T-helper 1 cell treated with Interleukin-12 subunit alpha and Interleukin-12 subunit beta and Interleukin-4 antibody, amounts not matched to agents 30 ng/mL and 1 ng/mL, for 36 hours (primary cell): ENCODE results near the gene SYN1. TPM values are rescaled to one million over a fixed set of nuclear protein-coding genes. Genes with fewer than 3 reads are reported as not detected.

Source experiments
- intact Hi-C: fragments of 100-400 bp; cut with micrococcal nuclease; formaldehyde crosslinking; loops from one replicate; pipeline ENCODE4 v1.15.1; 2024
- total RNA-seq: library from RNA; stranded (reverse); gene quantifications from 2 replicates; pipeline ENCODE4 v1.2.3, GENCODE V29; 2022

The SYN1 gene
- total RNA-seq, 1 donor from 2014 or later: 0.17 TPM

DNA sequence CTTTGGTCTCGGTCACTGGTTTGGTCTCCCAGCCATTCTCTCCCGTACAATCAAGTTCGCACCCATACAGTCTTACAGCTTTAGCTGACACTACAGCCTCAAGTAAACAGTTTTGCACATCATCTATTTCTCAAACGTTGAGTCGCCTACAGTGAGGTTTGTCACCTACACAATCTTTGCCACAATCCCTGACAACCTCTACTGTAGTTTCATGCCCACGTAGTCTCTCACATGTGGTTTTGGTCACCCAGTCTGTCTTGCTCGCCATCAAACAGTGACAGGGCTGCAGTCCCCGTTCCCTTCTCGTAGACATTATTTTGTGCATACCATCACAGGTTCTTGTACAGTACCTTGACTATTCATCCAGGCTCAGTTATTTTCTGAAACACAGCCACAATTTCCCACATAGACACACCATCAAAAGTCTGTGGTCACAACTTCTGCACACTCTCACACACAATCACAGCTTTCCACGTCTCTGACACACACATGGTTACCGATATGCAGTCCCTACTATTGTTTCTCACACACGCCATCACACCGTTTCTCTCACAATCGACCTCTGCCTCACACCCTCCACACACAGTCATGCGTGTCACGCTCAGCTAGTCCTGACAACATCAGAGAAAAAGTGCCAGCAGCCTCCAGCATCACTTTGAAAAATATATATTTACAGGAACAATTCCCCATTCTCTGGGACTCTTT lies 15.4 kb upstream of the SYN1 start:
- intact Hi-C loops: no loop called here

DNA sequence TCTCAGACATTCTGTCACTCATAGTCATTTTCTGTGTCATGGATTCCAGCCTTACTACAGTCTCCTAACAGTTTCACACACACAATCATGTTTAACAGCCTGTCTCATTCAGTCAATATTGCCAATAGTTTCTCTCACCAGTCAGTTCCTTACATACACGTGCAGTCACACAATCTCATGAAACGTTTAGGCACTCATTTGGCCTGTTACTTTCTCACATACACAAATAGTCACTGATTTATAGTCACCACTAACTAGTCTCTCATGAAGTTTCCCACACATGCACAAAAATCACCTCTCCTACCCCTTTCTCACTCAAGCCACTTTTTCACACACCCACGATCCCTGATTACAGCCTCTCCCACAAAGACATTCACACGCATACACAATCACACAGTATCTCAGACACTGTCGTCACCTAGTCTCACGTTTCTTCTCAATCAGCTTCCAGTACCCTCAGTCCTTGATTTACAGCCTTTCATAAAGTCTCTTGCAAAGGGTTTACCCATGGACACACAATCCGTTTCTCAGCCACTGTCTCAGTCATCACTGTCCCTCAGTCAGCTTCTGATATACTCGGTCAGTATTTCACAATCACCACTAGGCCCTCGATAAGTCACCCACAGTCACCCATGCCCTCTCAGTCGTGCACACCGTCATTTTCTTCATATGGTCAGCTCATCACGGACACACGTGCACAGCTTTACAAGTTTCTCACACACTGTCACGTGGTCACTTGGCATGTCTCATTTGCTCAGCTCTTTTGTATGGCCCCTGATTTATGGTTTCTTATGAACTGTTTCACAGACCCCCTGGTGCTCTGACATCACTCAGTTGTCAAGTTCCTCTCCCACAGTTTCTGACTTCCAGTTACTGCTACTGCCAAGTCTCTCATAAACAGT lies 14.3 kb upstream of the SYN1 start:
- intact Hi-C loops: no loop called here

DNA sequence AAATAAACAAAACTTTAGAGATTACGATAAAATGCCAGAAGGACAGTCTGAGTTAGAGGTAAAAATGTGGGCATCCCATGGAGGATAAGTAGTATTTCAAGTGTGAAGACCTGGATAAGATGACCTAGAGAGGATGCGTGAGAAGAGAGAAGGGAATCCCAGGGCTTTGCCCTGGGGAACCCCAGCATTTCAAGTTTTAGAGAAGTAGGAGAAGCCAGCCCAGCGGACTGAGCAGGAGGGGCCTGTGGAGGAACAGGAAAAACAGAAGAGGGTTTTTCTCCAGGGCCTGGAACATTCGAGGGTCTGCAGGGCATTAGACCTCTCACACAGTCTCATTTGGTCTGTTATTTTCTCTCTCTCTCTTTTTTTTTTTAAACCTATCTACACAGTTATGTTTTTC lies 13.0 kb upstream of the SYN1 start:
- intact Hi-C loops: no loop called here

DNA sequence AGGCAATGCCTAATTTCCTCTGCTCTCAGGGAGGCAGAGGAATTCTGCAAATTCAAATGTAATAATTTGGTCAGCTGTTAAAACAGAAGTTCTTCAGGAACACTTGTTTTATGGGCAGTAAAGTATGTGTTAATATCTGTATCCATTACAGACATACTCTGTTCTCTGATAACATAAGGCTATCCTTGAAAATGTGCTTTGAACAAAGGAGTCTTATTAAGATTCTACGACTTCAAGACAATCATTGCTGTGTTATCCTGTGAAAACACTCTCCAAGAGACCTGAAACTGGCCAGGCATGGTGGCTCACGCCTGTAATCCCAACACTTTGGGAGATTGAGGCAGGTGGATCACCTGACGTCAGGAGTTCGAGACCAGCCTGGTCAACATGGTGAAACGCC lies 12.0 kb upstream of the SYN1 start:
- intact Hi-C loops: no loop called here

DNA sequence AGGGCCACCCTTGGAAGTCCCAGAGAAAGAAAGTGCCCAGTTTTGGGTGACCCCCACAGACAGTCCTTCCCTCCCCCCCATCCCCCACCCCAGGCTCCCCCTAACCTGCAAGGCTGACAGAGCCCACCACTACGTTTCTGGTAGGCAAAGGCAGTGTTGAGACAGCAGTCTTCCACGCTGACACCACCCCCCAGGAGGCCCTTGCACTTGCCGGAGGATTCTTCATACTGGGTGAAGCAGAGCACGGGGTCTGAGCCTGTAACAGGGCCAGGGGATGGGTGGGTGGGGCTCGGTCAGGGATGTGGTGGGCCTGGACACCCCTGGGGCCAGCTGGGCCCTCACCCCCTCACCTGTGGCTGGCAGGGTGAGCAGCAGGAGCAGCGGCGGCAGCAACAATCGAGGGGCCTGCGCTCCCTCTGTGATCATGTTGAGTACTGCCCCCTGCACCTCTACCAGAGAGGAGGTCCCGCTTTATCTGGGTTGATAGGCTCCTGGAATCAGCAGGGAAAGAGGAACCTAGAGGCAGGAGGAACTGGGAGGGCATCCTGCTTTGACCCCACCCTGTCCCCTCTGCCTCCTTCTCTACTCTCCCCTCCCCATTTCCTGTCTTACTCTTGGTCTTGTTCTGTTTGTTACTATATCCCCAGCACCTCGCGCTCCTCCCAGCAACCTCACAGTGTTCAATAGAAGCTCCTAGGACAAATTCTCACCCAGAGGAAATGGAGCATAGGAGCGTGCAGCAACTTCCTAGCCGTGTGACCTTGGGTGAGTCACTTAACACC lies 10.0 kb upstream of the SYN1 start, which contains the start of gene CFP:
TSS of gene CFP (minus strand) at position 512 of the 782 bp plus-strand sequence. CDS start at position 426, 86 bp downstream.
- intact Hi-C loops: loop anchor here (1.0 kb wide), 1 partner anchor 67 kb away; no protein-coding TSS in a partner anchor

DNA sequence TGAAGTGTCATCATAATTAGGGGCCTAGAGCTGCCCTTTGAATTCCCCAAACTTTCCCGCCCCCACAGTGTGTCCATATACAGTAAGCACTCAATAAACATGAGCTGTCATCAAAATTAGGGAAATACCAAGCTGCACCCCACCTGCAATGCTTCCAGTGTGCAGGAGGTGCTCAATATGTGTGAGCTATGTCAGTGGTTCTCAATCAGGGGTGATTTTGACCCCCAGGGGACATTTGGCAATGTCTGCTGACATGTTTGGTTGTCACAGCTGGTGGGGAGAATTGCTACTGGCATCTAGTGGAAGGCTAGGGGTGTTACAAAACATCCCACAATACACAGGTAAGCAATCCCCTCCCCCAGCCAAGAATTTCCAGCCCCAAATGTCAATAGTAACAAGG lies 9.3 kb upstream of the SYN1 start:
- intact Hi-C loops: loop anchor here (1.0 kb wide), 1 partner anchor 67 kb away; no protein-coding TSS in a partner anchor

DNA sequence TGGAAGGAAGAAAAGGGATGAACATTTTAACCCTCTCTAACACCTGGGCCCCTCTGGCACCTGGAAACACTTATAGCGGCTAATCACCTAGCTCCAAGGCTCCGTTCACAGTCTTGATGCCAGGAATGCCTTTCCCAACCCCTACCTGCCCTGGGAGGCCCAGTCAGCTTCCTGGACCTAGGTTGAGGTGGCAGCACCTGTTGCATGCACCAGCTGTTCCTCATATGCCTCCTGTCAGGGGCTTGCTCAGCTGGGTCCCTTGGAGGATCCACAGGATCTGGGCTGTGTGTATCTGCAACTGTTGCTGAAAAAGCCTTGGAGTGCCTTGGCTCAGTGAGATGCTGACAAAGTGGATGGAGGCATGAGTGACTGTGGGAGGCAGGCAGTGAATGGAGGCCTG lies 5.7 kb upstream of the SYN1 start:
- intact Hi-C loops: no loop called here

DNA sequence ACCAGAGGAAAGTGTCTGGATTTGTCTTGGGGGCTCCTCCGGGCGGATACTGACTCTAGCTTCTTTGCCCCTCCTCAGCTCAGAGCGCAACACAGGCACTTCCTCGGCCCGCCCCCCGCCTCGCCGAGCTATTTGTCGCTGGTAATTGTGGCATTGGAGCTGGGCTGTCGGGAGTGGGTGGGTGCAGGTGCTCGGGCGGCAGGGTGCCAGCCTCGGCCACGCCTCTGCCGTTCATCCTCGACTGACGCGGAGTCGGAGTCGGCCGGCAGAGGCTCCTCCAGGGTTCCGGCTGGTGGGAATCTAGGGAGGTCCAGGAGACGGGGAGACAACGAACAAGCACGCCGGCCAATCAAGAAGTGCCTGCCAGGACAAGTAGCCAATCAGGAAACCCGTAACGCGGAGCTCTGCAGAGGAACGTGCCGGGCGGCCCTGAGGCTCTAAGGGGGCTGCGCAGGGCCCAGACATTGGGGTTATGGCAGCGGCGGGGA lies 3.9 kb upstream of the SYN1 start:
- intact Hi-C loops: no loop called here

DNA sequence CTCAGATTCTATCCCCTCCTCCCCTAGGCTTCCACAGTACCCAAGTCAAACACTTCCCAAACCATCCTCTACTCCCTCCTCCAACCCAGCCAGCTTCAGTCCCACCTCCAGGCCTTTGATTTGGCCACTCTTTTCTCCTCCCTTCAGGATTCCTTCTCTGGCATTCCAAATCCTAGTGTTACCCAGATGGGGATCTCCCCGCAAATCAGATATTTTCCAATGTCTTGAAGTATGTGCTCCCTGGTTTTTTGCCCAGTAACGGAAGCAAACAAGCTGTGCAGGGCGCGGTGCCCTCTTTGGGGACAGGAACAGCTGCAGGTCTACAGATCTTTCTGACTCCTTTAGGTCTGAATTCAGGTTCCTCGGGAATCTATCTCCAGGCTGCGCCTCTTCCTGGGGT lies 2.2 kb upstream of the SYN1 start:
- intact Hi-C loops: loop anchor here (2.0 kb wide), 1 partner anchor 29 kb away; the partner anchor contains the start of gene ELK1

DNA sequence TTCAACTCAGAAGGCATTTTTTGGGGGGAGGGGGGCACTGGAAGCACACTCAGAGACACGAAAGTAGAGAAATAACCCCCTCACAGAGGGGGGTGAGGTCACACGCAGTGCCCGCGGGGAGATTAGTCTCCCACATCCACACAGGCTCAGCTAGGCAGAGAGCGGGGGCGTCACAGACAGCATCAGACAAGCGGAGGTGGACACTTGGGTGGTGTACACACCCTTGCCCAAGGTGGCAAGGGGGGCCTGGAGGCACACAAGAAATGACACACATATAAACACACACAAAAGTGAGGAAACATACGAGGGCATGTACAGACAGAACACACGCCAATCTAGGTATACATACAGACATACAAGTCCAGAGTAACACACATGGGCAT lies 637 bp upstream of the SYN1 start:
- intact Hi-C loops: loop anchor here (1.0 to 2.0 kb wide), 3 partner anchors 31 to 59 kb away; partner anchors contain the start of genes ARAF, ELK1 and UXT

DNA sequence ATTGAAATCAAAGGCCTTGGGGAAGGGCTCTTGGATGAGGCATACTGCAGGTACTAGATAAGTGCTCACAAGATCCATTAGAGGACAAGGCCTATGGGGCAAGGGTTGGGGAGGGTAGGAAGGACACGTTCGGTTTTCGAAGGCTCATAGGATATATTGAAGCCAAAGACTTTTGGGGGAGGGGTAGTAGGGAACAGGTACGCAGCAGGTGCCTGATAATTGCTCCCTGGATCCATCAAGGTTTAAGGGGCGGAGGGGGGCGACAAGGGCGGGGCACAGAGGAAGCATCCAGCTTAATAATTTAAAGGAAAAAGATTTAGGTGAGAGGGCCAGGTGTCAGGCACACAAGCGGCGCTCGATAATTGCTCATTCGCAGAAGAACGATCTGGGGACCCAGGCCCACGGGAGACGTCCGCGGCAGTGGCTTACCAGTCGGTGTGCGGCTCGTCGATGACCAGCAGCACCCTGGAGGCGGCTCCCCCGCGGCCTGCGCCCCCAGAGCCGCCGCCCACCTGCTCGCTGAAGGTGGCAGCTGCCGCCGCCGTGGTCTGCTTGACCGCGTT lies 653 bp downstream of the SYN1 start:
- intact Hi-C loops: loop anchor here (1.0 kb wide), 1 partner anchor 37 kb away; the partner anchor contains the start of gene TIMP1

DNA sequence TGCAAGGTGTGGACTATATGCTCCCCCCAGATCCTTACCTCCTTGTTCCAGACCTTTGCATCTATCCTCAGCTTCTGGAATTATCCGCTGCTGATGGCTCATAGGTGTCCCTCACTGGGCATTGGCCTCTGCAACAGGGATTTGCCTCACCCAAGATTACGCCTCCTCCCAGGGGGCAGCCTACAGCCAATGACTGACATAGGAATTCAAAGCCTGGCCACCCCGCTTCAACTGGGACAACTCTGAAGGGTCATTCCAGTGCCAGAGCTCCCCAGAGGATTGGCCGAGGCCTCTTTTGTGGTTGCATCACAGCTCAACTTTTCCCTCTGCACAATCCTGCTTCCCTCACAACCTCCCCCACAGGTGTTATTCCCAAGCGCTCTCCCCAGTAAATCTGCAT lies 5.0 kb downstream of the SYN1 start:
- intact Hi-C loops: no loop called here

DNA sequence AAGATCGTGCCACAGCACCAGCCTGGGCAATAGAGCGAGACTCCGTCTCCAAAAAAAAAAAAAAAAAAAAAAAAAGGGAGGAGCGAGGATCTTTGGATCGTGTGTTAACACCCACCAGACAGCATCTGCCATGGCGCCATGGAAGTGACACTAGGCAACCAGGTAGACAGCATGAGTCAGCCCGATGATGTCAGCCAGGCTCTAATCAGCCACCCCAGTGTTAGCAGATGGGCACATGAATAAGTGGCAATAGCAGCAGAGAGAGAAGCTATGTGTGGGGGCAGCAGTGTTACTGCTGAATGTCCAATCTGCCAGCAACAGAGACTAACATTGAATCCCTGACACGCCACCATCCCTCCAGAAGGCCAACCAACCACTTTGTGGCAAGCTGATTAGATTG lies 6.6 kb downstream of the SYN1 start:
- intact Hi-C loops: no loop called here

DNA sequence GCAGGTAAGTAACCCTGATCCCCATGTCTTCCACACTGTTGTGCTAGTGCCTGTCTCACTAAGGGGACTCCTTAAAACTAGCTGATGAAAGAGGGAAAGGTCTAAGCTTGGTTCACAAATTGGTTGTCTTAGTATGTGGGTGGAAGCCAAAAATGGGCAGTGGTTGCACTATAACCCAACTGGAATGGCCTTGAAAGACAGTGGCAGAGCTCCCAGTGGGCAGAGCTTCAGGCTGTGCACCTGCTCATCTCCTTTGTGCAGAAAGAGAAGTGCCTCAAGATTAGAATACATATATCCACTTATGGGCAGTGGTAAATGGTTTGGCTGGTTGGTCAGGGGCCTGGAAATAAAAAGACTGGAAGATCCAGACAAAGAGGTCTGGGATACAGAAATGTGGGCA lies 7.2 kb downstream of the SYN1 start:
- intact Hi-C loops: no loop called here

DNA sequence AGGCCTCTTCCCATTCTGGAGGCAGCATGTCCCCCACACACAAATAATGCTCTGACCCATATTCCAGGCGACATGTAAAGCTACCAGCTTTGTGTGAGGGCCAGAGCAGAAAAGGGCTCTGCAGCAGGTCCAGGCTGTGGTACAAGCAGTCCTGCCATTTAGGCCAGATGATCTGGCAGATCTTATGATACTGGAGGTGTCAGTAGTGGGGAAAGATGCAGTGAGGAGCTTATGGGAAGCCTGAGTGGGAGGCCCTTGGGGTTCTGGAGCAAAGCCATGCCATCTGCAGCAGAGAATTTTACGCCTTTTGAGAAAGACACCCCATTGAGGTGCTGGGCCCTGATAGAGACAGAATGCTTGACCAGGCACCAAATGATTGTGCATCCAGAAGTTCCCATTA lies 7.7 kb downstream of the SYN1 start:
- intact Hi-C loops: no loop called here

DNA sequence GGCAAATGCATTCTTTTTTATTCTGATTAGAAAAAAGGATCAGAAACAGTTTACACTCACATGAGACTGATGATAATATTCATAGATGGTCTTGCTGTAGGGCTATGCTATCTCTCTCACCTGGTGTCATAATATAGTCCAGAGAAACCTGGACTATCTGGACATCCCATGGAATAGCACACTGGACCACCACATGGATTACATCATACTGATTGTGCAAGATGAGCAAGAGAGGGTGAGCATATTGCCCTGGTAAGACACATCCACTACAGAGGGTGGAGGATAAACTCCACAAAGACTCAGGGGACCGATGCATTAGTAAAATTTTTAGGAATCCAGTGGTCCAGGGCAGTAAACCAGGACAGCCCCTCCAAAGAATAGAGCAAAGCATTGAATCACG lies 8.2 kb downstream of the SYN1 start:
- intact Hi-C loops: no loop called here

DNA sequence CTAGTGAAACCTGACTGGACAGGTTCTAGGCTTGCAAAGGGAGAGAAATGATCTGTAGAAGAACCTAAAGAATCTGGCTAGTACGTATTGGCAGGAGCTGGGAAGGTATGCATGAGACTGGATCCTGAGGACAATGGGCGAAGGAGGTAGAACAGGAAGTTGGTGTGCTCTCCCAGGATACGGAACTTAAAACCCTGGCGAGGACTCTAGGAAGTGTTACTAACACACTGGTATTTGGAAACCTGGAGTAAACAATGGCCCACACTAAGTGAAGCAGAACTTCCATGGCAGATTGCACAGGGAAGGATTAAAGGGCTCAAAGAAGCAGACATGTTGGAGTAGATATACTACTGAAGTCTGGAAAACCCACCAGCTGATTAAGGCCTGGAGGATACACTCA lies 9.1 kb downstream of the SYN1 start:
- intact Hi-C loops: no loop called here

DNA sequence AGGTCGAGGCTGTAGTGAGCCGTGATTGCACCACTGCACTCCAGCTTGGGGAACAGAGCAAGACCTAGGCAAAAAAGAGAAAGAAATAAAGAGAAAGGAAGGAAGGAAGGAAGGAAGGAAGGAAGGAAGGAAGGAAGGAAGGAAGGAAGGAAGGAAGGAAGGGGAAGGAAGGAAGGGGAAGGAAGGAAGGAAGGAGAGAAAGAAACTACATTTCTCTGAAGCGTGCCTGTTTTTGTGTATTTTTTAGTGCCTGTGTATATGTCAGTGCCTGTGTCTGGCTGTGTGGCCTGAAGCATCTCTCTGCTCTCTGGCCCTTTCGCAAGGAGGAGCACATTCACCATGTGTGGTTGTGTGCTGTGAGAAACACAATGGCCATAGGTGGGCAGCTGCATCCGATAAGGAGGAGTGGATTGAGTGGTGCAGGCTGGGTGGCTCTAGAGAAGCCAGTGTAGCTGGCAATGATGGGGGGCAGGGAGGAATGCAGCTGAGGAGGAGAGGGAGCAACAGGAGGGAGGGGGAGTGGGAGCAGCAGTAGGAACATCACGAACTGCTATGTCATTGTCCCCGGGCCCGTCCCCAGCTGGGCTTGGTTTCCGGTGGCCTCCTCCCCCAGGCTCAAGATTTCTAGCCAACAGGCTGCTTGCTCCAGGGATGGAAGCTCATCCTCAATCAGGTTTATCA lies 11.4 kb downstream of the SYN1 start:
- intact Hi-C loops: no loop called here

DNA sequence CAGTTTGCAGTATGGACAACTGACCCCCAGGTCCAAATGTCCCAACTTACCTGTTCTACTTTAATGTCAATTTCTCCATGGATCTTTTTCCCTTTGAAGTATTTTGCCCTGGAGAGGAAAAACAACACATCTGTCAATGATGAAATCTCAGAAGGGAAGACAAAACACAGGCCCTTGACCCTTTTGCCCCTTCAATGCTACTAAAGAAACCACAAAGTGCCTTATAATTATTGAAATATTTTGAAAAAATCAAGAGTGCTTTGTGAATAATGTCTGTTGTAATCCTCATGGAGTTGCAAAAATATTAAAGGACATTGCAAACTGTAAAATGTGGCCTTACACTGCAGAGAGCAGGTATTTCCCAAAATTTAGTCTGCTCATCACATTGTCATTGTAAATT lies 12.6 kb downstream of the SYN1 start:
- intact Hi-C loops: no loop called here

DNA sequence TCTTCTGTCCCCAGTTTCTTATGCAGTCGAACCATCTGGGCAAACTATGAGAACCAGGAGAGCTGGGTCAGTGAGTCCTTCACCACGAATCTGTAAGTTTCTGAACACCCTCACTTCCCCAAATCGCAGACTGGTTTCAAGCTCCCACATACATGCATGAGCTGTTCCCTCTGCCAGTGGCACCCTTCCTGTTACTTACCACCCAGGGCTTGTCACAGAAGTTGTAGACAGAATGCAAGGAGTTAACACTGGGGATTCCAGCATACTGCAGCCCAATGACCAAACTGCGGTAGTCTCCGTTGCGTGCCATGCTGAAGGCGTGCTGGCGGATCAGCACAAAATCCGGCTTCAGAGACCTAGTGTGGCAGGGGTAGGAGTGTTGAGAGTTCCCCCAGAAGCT lies 14.6 kb downstream of the SYN1 start:
- intact Hi-C loops: no loop called here
